ENCODE data around the gene APBB2. TPM values are rescaled to one million over a fixed set of nuclear protein-coding genes. Genes with fewer than 3 reads are reported as not detected.
A peak's percentile ranks its signal among the peaks of the same experiment; 100 is the strongest.

APBB2 gene
- total RNA-seq, 4 donors from 2014 or later, result 12.2 to 29.2 (median 20.1) TPM

DNA sequence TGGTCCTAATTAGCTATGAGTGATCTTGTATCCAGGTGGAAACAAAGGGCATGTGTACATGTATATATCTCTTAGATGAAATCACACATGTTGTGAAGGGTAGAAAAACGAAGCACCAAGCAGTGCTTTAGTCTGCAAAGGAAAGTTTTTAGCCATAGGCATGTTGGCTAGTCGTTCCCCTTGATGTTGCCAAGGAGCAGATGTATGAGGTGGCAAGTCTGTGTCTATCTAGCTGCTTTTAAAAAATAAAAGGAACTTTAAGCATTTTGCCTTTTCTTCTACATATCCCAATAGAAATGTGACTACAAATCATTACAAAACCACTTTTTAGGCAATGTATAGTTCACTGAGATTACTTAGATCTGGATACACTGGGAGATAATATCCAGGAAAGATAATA lies 401.5 kb downstream of the APBB2 start:
- intact Hi-C loops (cut with DNase I), result no loop called here
- WGBS, 2 donors, result 53 to 63% methylated on average over 2 of the region's 2 CpGs

DNA sequence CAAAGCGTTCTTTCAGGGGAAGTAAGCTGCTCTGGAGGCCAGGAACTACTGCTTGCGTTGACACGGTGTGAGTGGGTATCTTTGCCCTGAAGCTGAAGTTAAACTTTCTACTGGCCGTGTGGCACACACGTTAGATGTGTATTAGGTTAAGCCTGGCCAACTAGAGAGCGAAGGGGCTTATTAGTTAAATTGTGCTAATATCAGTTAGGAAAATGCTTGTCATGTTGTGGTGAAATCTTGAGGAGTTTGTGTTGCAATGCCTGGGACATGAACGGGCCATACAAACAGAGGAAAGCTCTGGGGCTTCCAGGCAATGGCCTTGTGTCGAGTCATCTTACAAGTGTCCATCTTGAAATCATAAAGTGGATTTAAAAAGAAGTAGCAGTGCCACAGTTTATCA lies 402.0 kb downstream of the APBB2 start:
- H3K27me3 ChIP-seq, result no peaks in the 10 kb centered on the region
- intact Hi-C loops (cut with DNase I), result no loop called here
- no peak for DNase-seq
- 77 to 83% methylated on average over 8 of the region's 8 CpGs for WGBS, 2 donors
- no peak overlapping the region for H3K4me3 ChIP-seq
- H3K27ac ChIP-seq, result peak overlapping the region in 2 of 4 donors; percentile 14 to 60
- H3K4me1 ChIP-seq, result peaks cover 0 to under 1% (median 0%) of the 10 kb centered on the region in 3 donors
- H3K36me3 ChIP-seq, result peaks cover 0 to 35% (median 4%) of the 10 kb centered on the region in 3 donors
- no peaks in the 10 kb centered on the region for H3K9me3 ChIP-seq
- TF ChIP-seq, protein P1, sequence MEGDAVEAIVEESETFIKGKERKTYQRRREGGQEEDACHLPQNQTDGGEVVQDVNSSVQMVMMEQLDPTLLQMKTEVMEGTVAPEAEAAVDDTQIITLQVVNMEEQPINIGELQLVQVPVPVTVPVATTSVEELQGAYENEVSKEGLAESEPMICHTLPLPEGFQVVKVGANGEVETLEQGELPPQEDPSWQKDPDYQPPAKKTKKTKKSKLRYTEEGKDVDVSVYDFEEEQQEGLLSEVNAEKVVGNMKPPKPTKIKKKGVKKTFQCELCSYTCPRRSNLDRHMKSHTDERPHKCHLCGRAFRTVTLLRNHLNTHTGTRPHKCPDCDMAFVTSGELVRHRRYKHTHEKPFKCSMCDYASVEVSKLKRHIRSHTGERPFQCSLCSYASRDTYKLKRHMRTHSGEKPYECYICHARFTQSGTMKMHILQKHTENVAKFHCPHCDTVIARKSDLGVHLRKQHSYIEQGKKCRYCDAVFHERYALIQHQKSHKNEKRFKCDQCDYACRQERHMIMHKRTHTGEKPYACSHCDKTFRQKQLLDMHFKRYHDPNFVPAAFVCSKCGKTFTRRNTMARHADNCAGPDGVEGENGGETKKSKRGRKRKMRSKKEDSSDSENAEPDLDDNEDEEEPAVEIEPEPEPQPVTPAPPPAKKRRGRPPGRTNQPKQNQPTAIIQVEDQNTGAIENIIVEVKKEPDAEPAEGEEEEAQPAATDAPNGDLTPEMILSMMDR (IDR thresholded peaks at IDR 0.05), result no peak
- no peak for TF ChIP-seq POLR2A (IDR thresholded peaks at IDR 0.05)

More for the DNA sequence above, 401.5 kb downstream of the APBB2 start:
- Histone ChIP-seq H3K9me3 (no peaks in the 10 kb centered on the region), H3K27ac (peak overlapping the region in 1 of 4 donors; percentile 1), H3K27me3 (no peaks in the 10 kb centered on the region), H3K4me3 (no peak overlapping the region), H3K4me1 (no peaks in the 10 kb centered on the region), H3K36me3 (peaks cover 0 to 39% (median 4%) of the 10 kb centered on the region in 3 donors)
- no peak for DNase-seq
- TF ChIP-seq, protein P1 (IDR thresholded peaks at IDR 0.05), result no peak
- TF ChIP-seq POLR2A (IDR thresholded peaks at IDR 0.05), result no peak

DNA sequence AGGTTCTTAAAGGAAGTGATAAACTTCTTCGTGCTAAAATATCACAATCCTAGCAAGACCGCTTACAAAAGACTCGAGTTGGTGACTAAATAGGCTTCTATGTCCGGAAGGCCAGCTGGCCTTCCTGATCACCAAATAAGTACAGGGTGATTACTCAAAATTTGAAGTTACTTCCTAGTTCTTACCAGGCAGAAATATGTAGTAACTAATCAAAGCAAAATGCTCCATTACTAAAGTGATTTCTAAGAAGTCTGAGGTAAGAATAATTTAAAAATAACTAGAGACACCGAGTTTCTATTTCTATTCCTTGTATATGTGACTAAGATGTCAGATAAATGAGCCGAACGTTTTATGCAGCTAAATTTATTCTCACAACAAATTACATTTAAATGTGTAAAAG lies 402.4 kb downstream of the APBB2 start:
- no peak for DNase-seq
- Histone ChIP-seq H3K27ac (peak overlapping the region in 2 of 4 donors; percentile 14 to 60), H3K4me3 (no peak overlapping the region), H3K4me1 (peaks cover 0 to 5% (median 0%) of the 10 kb centered on the region in 3 donors), H3K36me3 (peaks cover 0 to 31% (median 4%) of the 10 kb centered on the region in 3 donors), H3K9me3 (no peaks in the 10 kb centered on the region), H3K27me3 (no peaks in the 10 kb centered on the region)
- 63 to 69% methylated on average over 7 of the region's 7 CpGs for WGBS, 2 donors
- intact Hi-C loops (cut with DNase I), result no loop called here
- TF ChIP-seq, protein P1 (IDR thresholded peaks at IDR 0.05), result no peak
- TF ChIP-seq POLR2A (IDR thresholded peaks at IDR 0.05), result no peak

DNA sequence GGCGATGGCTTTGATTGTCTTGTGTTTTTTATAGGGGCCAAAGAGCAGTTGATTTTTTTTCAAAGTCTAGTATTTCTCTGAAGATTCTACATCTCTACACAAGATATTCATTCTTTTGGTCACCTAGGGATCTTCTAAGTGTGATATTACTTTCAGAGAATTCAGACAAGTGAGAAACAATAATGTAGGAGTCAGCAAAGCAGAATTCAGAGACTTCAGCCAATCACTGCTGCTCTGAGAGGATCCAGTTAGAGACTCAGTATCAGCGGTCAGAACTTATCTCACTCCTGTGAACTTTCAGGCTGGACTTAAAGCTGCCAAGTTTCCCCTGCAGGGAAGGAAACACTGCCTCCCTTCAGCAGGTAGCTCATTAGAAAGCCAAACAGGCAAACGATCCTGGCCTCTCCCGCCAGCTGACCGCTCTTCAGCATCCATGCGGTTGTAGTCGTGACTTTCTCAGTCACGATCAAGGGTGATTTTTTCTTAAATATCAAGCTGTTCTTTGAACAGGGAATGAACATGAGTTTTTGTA lies 405.4 kb downstream of the APBB2 start:
- DNase-seq, result no peak
- WGBS, 2 donors, result 87% methylated on average over 8 of the region's 8 CpGs
- intact Hi-C loops (cut with DNase I), result no loop called here
- no peak overlapping the region for H3K27ac ChIP-seq
- no peak overlapping the region for H3K4me3 ChIP-seq
- H3K4me1 ChIP-seq, result peaks cover 0 to 7% (median 0%) of the 10 kb centered on the region in 3 donors
- H3K9me3 ChIP-seq, result no peaks in the 10 kb centered on the region
- TF ChIP-seq, protein P1 (IDR thresholded peaks at IDR 0.05), result no peak
- no peak for TF ChIP-seq POLR2A (IDR thresholded peaks at IDR 0.05)
- peaks cover 0 to 3% (median 0%) of the 10 kb centered on the region in 3 donors for H3K36me3 ChIP-seq
- H3K27me3 ChIP-seq, result no peaks in the 10 kb centered on the region

DNA sequence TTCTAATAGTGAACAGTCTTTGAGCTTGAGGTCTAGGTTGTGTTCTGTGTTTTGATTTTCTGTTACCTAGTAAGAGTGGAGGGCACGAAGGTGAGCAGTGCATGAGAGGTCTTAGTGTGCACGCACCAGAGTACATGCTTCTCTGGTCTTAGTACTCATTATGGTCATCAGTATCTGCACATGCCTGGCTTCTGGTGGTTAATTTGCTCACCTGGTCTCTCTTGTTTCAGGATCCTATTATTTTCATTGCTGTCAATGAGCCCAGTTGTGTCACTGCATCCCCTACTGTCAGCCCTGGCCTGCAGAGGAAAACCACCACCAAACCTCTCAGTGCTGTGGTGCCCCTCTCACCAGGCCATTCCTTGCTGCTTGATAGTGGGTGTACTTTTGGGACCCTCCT lies 409.7 kb downstream of the APBB2 start:
- H3K27me3 ChIP-seq, result no peaks in the 10 kb centered on the region
- no peak for TF ChIP-seq POLR2A (IDR thresholded peaks at IDR 0.05)
- TF ChIP-seq, protein P1 (IDR thresholded peaks at IDR 0.05), result no peak
- no peak overlapping the region for H3K27ac ChIP-seq
- H3K9me3 ChIP-seq, result no peaks in the 10 kb centered on the region
- intact Hi-C loops (cut with DNase I), result no loop called here
- H3K4me1 ChIP-seq, result peaks cover 0 to 7% (median 0%) of the 10 kb centered on the region in 3 donors
- no peaks in the 10 kb centered on the region for H3K36me3 ChIP-seq
- DNase-seq, result no peak
- no peak overlapping the region for H3K4me3 ChIP-seq
- 95 to 97% methylated on average over 2 of the region's 2 CpGs for WGBS, 2 donors
